CD14-positive monocyte (primary cell): ENCODE results near the gene MRPS18A. TPM values are rescaled to one million over a fixed set of nuclear protein-coding genes. Genes with fewer than 3 reads are reported as not detected.
A peak's percentile ranks its signal among the peaks of the same experiment; 100 is the strongest.

Source experiments
- DNase-seq, 3 donors: peaks; one replicate each; pipeline ENCODE4 v3.0.0-alpha.2; 2011 to 2022
- H2AFZ ChIP-seq: 2 replicates; pipeline ENCODE4 v1.6.0; 2012; ENCODE audit warnings: mild to moderate bottlenecking, low read depth, low read length, inconsistent platforms; ENCODE audit not compliant: insufficient read depth, poor library complexity, severe bottlenecking
- H3K27ac ChIP-seq, 2 donors: 1 replicate in 1 of 2; 2 replicates in 1 of 2; pipeline ENCODE4 v1.5.1; 2012 to 2013; ENCODE audit warnings: low read length in 2 of 2, control low read depth in 1 of 2, inconsistent platforms in 1 of 2, low read depth in 1 of 2, mild to moderate bottlenecking in 1 of 2
- H3K27me3 ChIP-seq, 2 donors: one replicate each; pipeline versions ENCODE4 v1.6.0 to v1.6.1; 2011 to 2013; ENCODE audit warnings: low read length in 2 of 2; ENCODE audit not compliant: control insufficient read depth in 2 of 2, insufficient read depth in 2 of 2
- H3K36me3 ChIP-seq, 2 donors: replicated peaks in 1 of 2; 1 replicate in 1 of 2; 2 replicates in 1 of 2; pipeline versions ENCODE4 v1.5.1 to v1.6.1; 2012 to 2013; ENCODE audit warnings: low read length in 2 of 2, control low read depth in 1 of 2, inconsistent platforms in 1 of 2, mild to moderate bottlenecking in 1 of 2; ENCODE audit not compliant: insufficient read depth in 2 of 2, control insufficient read depth in 1 of 2
- H3K4me1 ChIP-seq, 2 donors: 1 replicate in 1 of 2; 2 replicates in 1 of 2; pipeline versions ENCODE4 v1.5.1 to v1.6.1; 2012 to 2013; ENCODE audit warnings: low read length in 2 of 2, control low read depth in 1 of 2, inconsistent platforms in 1 of 2, mild to moderate bottlenecking in 1 of 2, moderate library complexity in 1 of 2; ENCODE audit not compliant: insufficient read depth in 2 of 2, control insufficient read depth in 1 of 2
- H3K4me2 ChIP-seq: replicated peaks from 2 replicates; pipeline ENCODE3; 2012; ENCODE audit warnings: low read length, moderate library complexity, mild to moderate bottlenecking; ENCODE audit not compliant: poor library complexity, severe bottlenecking; ENCODE audit errors: extremely low read depth
- H3K4me3 ChIP-seq, 3 experiments: fragments of 200-600 bp in 1 of 3; sonication (generic) in 1 of 3; replicated peaks in 1 of 3; 1 replicate in 2 of 3; 2 replicates in 1 of 3; pipeline ENCODE4 v1.5.1; 2011 to 2013; ENCODE audit warnings: low read length in 3 of 3, mild to moderate bottlenecking in 3 of 3, control low read depth in 2 of 3, low read depth in 2 of 3, inconsistent platforms in 1 of 3, moderate library complexity in 1 of 3
- H3K79me2 ChIP-seq: 2 replicates; pipeline ENCODE4 v1.6.0; 2012; ENCODE audit warnings: mild to moderate bottlenecking, control low read depth, inconsistent platforms, low read length, moderate library complexity; ENCODE audit not compliant: insufficient read depth
- H3K9ac ChIP-seq: 2 replicates; pipeline ENCODE4 v1.6.0; 2017; ENCODE audit warnings: low read length, mild to moderate bottlenecking; ENCODE audit not compliant: insufficient read depth, poor library complexity, severe bottlenecking
- H3K9me3 ChIP-seq, 2 donors: replicated peaks in 1 of 2; 1 replicate in 1 of 2; 2 replicates in 1 of 2; pipeline versions ENCODE4 v1.5.1 to v1.6.1; 2012 to 2013; ENCODE audit warnings: low read length in 2 of 2, control low read depth in 1 of 2; ENCODE audit not compliant: control insufficient read depth in 1 of 2, insufficient read depth in 1 of 2
- H4K20me1 ChIP-seq: 2 replicates; pipeline ENCODE4 v1.6.0; 2012; ENCODE audit warnings: mild to moderate bottlenecking, low read length, control low read depth, moderate library complexity; ENCODE audit not compliant: insufficient read depth
- H3K27ac Mint-ChIP-seq, 7 donors: one replicate each; pipeline ENCODE4 v1.8.0; 2020; ENCODE audit warnings: mild to moderate bottlenecking in 7 of 7, mixed read lengths in 7 of 7, moderate library complexity in 6 of 7, inconsistent platforms in 2 of 7
- H3K27me3 Mint-ChIP-seq, 3 donors: one replicate each; pipeline ENCODE4 v1.8.0; 2021 to 2022; ENCODE audit warnings: low read depth in 3 of 3, mild to moderate bottlenecking in 3 of 3, mixed read lengths in 3 of 3, moderate library complexity in 3 of 3, inconsistent platforms in 1 of 3
- H3K36me3 Mint-ChIP-seq, 2 donors: one replicate each; pipeline ENCODE4 v1.8.0; 2020; ENCODE audit warnings: mixed read lengths in 2 of 2, inconsistent platforms in 1 of 2, mild to moderate bottlenecking in 1 of 2
- H3K4me1 Mint-ChIP-seq: one replicate; pipeline ENCODE4 v1.8.0; 2020; ENCODE audit warnings: mild to moderate bottlenecking, mixed read lengths
- H3K4me3 Mint-ChIP-seq, 2 donors: one replicate each; pipeline ENCODE4 v1.8.0; 2020; ENCODE audit warnings: mild to moderate bottlenecking in 2 of 2, mixed read lengths in 2 of 2, moderate library complexity in 1 of 2
- H3K9me3 Mint-ChIP-seq, 7 donors: one replicate each; pipeline ENCODE4 v1.8.0; 2020 to 2022; ENCODE audit warnings: mixed read lengths in 7 of 7, mild to moderate bottlenecking in 6 of 7, moderate library complexity in 6 of 7, inconsistent platforms in 2 of 7
- WGBS: methylation state at CpG from one replicate; pipeline ENCODE4 v1.1.5; 2013; ENCODE audit warnings: missing lambda C conversion rate; ENCODE audit not compliant: insufficient coverage; 5-methylcytosine and 5-hydroxymethylcytosine counted together
- intact Hi-C, 2 donors: fragments of 100-400 bp; cut with micrococcal nuclease; formaldehyde crosslinking; loops; one replicate each; pipeline versions ENCODE4 v1.15.0 to v1.15.1; 2023
- polyA plus RNA-seq, 3 donors: library from polyadenylated mRNA; depleted of rRNA in 1 of 3; unstranded in 2 of 3; stranded (reverse) in 1 of 3; fragments of 300-500 nt in 2 of 3; fragments of >200 nt in 1 of 3; fragmentation: Illumina TruSeq in 2 of 3; gene quantifications; 1 replicate in 2 of 3; 2 replicates in 1 of 3; pipeline ENCODE4 v1.2.3, GENCODE V29; 2012 to 2021
- TF ChIP-seq, protein P1 (sequence below): fragments of 200-600 bp; IDR thresholded peaks from one replicate; pipeline ENCODE4 v1.8.0; 2022; ENCODE audit warnings: antibody characterized with exemption, mild to moderate bottlenecking

MRPS18A gene
- polyA plus RNA-seq, 3 donors, result 17.3 to 45.3 (median 41.4) TPM

DNA sequence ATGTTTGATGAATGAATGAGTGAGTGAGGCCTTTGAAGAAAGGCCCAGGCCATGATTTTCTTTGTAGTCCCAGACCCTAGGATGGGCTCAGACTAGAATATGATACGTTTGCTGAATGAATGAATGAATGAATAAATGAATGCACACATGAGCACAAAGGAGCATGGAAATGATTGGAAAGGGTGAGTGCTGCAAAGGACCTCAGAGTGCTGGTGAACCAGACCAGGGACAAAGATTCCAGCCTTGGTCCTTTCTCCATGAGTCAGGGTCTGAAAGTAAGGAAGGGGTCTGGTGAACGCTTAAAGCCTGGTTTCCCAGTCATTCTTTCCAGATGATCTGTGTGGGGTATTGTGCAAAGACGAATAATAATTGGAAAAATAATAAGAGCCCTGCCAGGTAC is 40.0 kb upstream of the MRPS18A start:
- Histone ChIP-seq H2AFZ (no peak overlapping the region), H3K27me3 (peaks cover 9 to 20% of the 10 kb centered on the region in 2 donors), H3K4me3 (no peak overlapping the region), H3K79me2 (no peaks in the 10 kb centered on the region), H3K9me3 (peaks cover 10 to 20% of the 10 kb centered on the region in 2 donors), H3K27ac (no peak overlapping the region), H4K20me1 (no peaks in the 10 kb centered on the region), H3K36me3 (no peaks in the 10 kb centered on the region), H3K9ac (no peak overlapping the region), H3K4me2 (no peak overlapping the region), H3K4me1 (peaks cover 37 to 38% of the 10 kb centered on the region in 2 donors)
- intact Hi-C loops, result loop anchor here (5.0 kb wide), 3 partner anchors 40 to 350 kb away; no protein-coding TSS in a partner anchor
- TF ChIP-seq, protein P1, sequence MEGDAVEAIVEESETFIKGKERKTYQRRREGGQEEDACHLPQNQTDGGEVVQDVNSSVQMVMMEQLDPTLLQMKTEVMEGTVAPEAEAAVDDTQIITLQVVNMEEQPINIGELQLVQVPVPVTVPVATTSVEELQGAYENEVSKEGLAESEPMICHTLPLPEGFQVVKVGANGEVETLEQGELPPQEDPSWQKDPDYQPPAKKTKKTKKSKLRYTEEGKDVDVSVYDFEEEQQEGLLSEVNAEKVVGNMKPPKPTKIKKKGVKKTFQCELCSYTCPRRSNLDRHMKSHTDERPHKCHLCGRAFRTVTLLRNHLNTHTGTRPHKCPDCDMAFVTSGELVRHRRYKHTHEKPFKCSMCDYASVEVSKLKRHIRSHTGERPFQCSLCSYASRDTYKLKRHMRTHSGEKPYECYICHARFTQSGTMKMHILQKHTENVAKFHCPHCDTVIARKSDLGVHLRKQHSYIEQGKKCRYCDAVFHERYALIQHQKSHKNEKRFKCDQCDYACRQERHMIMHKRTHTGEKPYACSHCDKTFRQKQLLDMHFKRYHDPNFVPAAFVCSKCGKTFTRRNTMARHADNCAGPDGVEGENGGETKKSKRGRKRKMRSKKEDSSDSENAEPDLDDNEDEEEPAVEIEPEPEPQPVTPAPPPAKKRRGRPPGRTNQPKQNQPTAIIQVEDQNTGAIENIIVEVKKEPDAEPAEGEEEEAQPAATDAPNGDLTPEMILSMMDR, result no peak
- H3K27me3 Mint-ChIP-seq, result peaks cover 8 to 39% (median 18%) of the 10 kb centered on the region in 3 donors
- peaks cover 2 to 3% of the 10 kb centered on the region in 2 donors for H3K36me3 Mint-ChIP-seq
- H3K27ac Mint-ChIP-seq, result no peak overlapping the region
- H3K9me3 Mint-ChIP-seq, result peaks cover 8 to 30% (median 22%) of the 10 kb centered on the region in 7 donors
- 93% methylated on average over 2 of the region's 3 CpGs for WGBS
- DNase-seq, result no peak
- peaks cover 44% of the 10 kb centered on the region for H3K4me1 Mint-ChIP-seq
- H3K4me3 Mint-ChIP-seq, result peak overlapping the region in 1 of 2 donors; percentile 18

DNA sequence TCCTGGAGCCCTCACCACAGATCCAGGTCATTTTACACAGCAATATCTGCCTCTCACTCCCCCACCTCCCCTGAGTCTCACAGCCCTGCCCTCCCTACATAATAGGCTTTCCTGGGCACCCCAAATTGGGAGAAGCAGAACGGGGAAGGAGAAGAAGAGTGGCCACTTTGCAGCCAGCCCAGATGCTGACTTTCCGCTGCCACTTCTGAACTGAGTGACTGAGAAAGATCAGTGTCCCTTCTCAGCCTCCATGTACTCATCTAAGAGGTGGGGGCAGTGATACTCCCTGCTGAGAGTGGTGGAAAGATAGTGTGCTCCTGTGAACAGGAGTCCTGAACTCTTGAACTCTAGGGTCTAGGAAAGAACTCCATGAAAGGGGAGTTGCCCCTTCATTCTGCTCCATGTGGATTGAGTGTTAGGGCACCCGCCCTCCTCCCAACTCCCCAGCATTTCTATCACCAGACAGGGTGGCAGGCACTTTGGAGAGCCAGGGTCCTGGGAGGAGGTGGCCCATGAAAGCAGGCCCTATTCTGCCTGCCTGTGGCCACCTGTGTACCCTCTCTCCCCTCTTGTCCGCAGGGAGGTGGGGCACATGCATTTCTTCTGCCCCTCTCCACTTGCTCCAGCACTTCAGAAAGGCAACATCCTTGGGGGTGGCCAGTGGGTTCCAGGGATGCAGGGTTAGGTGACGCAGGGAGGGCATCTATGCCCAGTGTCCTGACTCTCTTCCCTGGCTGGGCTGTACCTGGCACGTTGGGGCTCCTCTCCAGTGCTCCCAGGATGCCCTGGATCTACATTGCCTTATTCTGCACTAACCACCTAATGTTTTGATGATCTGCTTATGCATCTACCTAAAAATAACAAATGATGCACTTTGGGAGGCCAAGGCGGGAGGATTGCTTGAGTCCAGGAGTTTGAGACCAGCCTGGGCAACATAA is 38.3 kb upstream of the MRPS18A start:
- Mint-ChIP-seq H3K4me1 (peaks cover 51% of the 10 kb centered on the region), H3K27me3 (peaks cover 14 to 36% (median 24%) of the 10 kb centered on the region in 3 donors), H3K9me3 (peaks cover 5 to 17% (median 13%) of the 10 kb centered on the region in 7 donors), H3K4me3 (peak overlapping the region; percentile 67 to 89), H3K27ac (peak overlapping the region; percentile 90 to 99 (median 98)), H3K36me3 (peaks cover 0 to 5% of the 10 kb centered on the region in 2 donors)
- Histone ChIP-seq H4K20me1 (no peaks in the 10 kb centered on the region), H3K4me3 (peak overlapping the region in 1 of 3 experiments; percentile 53), H3K4me2 (peak overlapping the region; percentile 63), H3K79me2 (no peaks in the 10 kb centered on the region), H3K9me3 (peaks cover 10 to 14% of the 10 kb centered on the region in 2 donors), H2AFZ (peak overlapping the region; percentile 22), H3K27ac (peak overlapping the region; percentile 48 to 85), H3K9ac (peak overlapping the region; percentile 47), H3K4me1 (peaks cover 37 to 40% of the 10 kb centered on the region in 2 donors), H3K27me3 (peaks cover 9 to 27% of the 10 kb centered on the region in 2 donors), H3K36me3 (no peaks in the 10 kb centered on the region)
- WGBS, result 94% methylated on average over 2 of the region's 7 CpGs
- peak in 2 of 3 donors; percentile 7 to 30 for DNase-seq
- TF ChIP-seq, protein P1, result no peak
- intact Hi-C loops, result loop anchor here (2.0 to 5.0 kb wide), 5 partner anchors 19 to 353 kb away; no protein-coding TSS in a partner anchor
